HFF-Myc (cell line): Measurements from ENCODE around the gene CORO2B.

Experiments used
- DNase-seq: peaks from one replicate; pipeline ENCODE4 v3.0.0-alpha.2; 2011; ENCODE audit warnings: low read depth; ENCODE audit errors: extremely low read depth
- H3K4me3 ChIP-seq: replicated peaks from 2 replicates; pipeline ENCODE4 v1.5.1; 2011; ENCODE audit warnings: low read depth, mild to moderate bottlenecking, control low read depth, low read length
- CTCF ChIP-seq: IDR thresholded peaks from 2 replicates; pipeline ENCODE4 v1.5.1; 2012; ENCODE audit warnings: mild to moderate bottlenecking, low read depth, low read length, control low read depth; ENCODE audit errors: missing control alignments

The CORO2B gene

DNA sequence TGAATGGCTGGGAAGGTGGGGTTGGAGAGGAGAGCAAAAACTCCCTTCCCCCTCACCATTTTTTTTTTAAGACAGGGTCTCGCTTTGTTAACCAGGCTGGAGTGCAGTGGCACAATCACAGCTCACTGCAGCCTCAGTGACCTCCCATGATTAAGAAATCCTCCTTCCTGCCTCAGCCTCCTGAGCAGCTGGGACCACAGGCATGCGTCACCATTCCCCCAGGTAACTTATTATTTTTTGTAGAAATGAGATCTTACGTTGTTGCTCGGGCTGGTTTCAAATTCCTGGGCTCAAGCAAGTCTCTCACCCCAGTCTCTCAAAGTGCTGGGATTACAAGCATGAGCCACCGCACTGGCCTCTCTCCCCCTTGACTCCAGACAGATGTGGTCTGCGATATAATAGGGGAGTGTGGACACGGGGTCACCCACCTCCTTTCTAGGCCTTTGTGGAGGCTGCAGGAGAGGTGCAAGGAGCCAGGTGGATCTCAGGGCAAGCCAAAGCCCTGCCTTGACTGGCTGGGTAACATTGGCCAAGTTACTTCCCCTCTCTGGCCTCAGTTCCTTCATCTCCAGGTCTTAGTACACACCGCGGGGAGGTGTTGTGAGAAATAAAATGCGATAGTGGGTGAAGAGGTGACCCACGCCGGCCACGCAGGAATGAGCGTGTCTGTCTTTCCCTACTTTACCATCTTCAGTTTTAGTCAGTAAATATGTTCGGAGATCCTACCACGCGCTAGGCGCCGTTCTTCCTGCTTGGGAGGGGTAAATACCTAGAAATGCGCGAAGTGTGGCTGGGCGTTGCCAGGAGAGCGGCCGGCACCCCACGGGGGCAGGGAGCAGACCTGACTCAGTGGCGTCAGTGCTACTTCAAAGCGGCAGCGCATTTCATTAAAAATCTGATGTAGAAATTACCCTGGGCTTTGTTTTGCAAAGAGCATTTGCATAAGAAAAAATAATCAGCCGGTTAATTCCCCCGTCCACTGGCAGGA, 20.2 kb upstream of the CORO2B start:
- H3K4me3 ChIP-seq, result no peak overlapping the region
- DNase-seq, result no peak

GRCh38 chr15:68559345-68560310, 19.2 kb upstream of the CORO2B start:
- peak overlapping the region; percentile 40 for H3K4me3 ChIP-seq
- TF ChIP-seq CTCF, result peak; percentile 97
- peak; percentile 31 for DNase-seq

More for the DNA sequence above, 20.2 kb upstream of the CORO2B start:
- no peak for TF ChIP-seq CTCF

DNA sequence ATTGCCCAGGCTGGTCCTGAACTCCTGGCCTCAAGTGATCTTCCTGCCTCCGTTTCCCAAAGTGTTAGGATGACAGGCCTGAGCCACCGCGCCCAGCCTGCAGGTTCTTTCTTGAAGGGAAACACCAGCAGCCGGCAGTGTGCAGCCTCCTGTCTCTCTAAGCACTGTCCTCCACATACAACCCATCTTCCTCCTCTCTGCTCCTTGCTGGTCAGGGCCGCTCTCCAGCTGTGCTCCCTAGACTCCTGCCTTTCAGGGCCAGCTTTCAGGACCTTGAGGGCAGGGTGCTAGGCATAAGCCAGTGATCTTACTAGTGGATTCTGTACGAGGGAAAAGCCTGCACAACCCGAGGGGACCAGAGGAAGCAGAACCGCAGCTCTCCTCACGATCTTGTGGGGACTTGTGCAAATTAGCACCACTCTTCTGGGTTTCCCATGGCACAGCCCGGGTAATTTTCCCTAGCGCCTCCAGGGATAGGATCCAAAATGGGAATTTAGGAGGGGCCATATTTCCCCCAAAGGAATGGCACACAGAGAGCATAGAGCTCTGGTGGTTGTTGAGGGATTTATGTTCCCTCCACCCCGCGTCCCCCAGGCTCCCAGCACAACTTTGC, 18.2 kb upstream of the CORO2B start:
- no peak for DNase-seq
- TF ChIP-seq CTCF, result no peak
- H3K4me3 ChIP-seq, result no peak overlapping the region

DNA sequence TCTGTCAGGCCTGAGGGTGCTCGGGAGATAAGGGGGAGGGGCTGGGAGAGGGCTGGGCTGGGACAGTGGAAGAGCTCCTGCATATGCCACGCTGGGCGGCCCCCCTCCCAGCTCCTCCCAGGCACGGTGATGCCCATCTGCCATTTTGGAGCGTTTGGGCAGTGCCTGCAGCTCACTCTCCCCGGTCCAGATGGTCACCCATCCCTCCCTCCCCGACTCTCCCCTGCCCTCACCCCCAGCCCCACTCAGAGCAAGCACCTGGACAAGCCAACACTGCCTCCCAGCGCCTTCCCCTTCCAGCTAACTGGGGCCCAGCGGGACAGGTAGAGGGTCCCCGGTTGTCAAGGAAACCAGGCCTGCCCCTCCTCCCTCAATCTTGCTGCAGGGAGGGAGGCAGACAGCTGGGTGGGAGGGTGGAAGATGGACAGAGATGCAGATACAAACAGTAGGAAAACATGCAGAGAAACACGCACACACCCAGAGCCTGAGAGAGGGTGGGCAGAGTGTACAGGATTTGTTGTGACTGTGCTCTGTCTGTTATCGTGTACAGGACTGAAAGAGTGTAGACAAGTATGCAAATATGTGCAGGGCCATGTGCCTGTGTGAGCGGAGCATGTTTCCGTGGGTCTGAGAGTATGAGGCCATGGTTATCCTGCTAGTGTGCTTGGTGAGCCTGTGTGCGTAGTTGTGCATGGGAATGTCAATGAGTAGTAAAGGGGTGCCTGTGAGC, 17.5 kb upstream of the CORO2B start:
- H3K4me3 ChIP-seq, result no peak overlapping the region
- no peak for TF ChIP-seq CTCF
- DNase-seq, result no peak

- TF ChIP-seq CTCF, result no peak
- DNase-seq, result no peak
- H3K4me3 ChIP-seq, result no peak overlapping the region
Observed at GRCh38 chr15:68561901-68562300, 16.9 kb upstream of the CORO2B start.

GRCh38 chr15:68564173-68564572, 14.6 kb upstream of the CORO2B start:
- H3K4me3 ChIP-seq, result no peak overlapping the region
- DNase-seq, result no peak
- TF ChIP-seq CTCF, result no peak
